ENCODE results near the gene ARL15.

ARL15 gene

DNA sequence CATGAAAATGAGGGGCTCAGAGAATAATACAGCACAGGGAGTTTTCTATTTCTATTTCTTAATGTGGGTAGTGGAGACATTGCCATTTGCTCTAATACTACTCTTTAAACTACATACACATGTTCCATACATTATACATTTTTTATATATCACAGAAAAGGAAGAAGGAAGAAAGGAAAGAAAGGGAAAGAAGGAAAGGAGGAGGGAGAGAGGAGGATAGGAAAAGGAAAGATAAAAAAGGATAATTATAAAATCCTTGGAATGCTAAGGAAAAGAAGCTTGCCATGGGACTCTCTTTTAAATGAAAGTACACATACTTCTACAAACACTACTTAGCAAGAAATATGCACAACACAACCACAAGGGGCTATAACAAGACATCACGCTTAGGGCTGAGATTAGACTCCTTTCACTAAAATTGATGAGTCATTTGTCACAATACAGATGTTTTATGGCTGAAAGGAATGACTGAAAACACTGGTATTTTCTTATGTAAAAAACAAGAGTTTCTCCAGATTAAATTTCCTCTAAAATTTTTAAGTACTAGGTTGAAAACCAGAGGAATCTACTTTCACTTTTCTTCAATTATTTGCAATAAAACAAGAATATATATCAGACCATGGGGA, 219.8 kb downstream of the ARL15 start:
- Histone ChIP-seq H2BK12ac (ENCODE audit: low read length) (no peak overlapping the region), H2BK15ac (ENCODE audit: low read length) (no peak overlapping the region), H3K4me1 (ENCODE audit: control insufficient read depth in 2 of 2, insufficient read depth in 1 of 2, low read depth in 1 of 2, low read length in 2 of 2) (peaks cover 2 to 4% of the 10 kb centered on the region in 2 donors), H3K27ac (replicated peaks; ENCODE audit: low read length) (no peak overlapping the region), H3K4me3 (ENCODE audit: low read length in 2 of 2) (no peak overlapping the region), H4K91ac (ENCODE audit: low read depth, low read length, poor library complexity) (no peak overlapping the region), H3K4me2 (ENCODE audit: insufficient read depth, low read length, poor library complexity, severe bottlenecking) (no peak overlapping the region), H2AFZ (ENCODE audit: low read length) (no peak overlapping the region), H2BK120ac (ENCODE audit: low read depth, low read length) (no peak overlapping the region), H3K4ac (ENCODE audit: low read length) (no peak overlapping the region), H3K9me3 (replicated peaks in 1 of 2; ENCODE audit: control insufficient read depth in 2 of 2, insufficient read depth in 1 of 2, low read depth in 1 of 2, low read length in 2 of 2) (no peaks in the 10 kb centered on the region), H2AK5ac (ENCODE audit: low read depth, low read length) (no peak overlapping the region), H2BK5ac (ENCODE audit: low read length) (no peak overlapping the region), H3K36me3 (replicated peaks in 1 of 2; ENCODE audit: control insufficient read depth in 2 of 2, insufficient read depth in 2 of 2, low read length in 2 of 2) (no peaks in the 10 kb centered on the region), H4K8ac (ENCODE audit: low read depth, low read length) (no peak overlapping the region), H3K23ac (ENCODE audit: low read depth, low read length, poor library complexity) (no peak overlapping the region), H3K27me3 (ENCODE audit: control insufficient read depth in 3 of 3, insufficient read depth in 3 of 3, low read depth in 1 of 3, low read length in 3 of 3) (no peaks in the 10 kb centered on the region), H3K9ac (ENCODE audit: low read depth, low read length, poor library complexity) (no peak overlapping the region), H3K79me1 (ENCODE audit: low read depth, low read length) (no peaks in the 10 kb centered on the region), H3K18ac (ENCODE audit: low read length) (no peak overlapping the region), H3K14ac (ENCODE audit: low read length) (no peak overlapping the region)
- no peak for DNase-seq (ENCODE audit: low spot score)
- no CpG with 5 or more reads among the region's 1 CpG for WGBS, 2 donors (ENCODE audit: extremely low coverage in 2 of 2, insufficient read length in 2 of 2, insufficient replicate concordance in 1 of 2)

DNA sequence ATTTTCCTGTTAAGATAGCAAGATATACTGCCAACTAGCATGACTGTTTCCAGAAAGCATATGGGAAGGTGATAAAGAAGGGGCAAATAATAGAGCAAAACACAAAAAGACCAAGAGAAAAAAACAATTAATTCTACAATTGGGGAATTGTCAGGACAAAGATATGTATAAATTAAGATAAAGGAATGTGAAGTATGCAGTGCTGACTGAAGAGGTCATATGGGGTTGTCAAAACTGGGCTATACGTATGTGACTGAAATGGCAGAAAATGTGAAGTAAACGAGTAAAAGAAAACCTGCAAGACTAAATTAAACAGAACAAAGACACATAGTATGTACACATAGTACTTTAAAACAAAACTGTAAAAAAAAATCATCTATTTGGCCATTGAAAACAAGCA, 222.3 kb downstream of the ARL15 start:
- DNase-seq (ENCODE audit: low spot score), result no peak
- Histone ChIP-seq H3K4me2 (ENCODE audit: insufficient read depth, low read length, poor library complexity, severe bottlenecking) (no peak overlapping the region), H3K4me1 (ENCODE audit: control insufficient read depth in 2 of 2, insufficient read depth in 1 of 2, low read depth in 1 of 2, low read length in 2 of 2) (peaks cover under 1 to 2% of the 10 kb centered on the region in 2 donors), H3K14ac (ENCODE audit: low read length) (no peak overlapping the region), H2BK15ac (ENCODE audit: low read length) (no peak overlapping the region), H3K27ac (replicated peaks; ENCODE audit: low read length) (no peak overlapping the region), H2BK12ac (ENCODE audit: low read length) (no peak overlapping the region), H4K91ac (ENCODE audit: low read depth, low read length, poor library complexity) (no peak overlapping the region), H3K36me3 (replicated peaks in 1 of 2; ENCODE audit: control insufficient read depth in 2 of 2, insufficient read depth in 2 of 2, low read length in 2 of 2) (no peaks in the 10 kb centered on the region), H3K4me3 (ENCODE audit: low read length in 2 of 2) (no peak overlapping the region), H3K18ac (ENCODE audit: low read length) (no peak overlapping the region), H3K23ac (ENCODE audit: low read depth, low read length, poor library complexity) (no peak overlapping the region), H3K9ac (ENCODE audit: low read depth, low read length, poor library complexity) (no peak overlapping the region), H4K8ac (ENCODE audit: low read depth, low read length) (no peak overlapping the region), H3K4ac (ENCODE audit: low read length) (no peak overlapping the region), H3K79me1 (ENCODE audit: low read depth, low read length) (no peaks in the 10 kb centered on the region), H2BK120ac (ENCODE audit: low read depth, low read length) (no peak overlapping the region), H2AK5ac (ENCODE audit: low read depth, low read length) (no peak overlapping the region), H3K27me3 (ENCODE audit: control insufficient read depth in 3 of 3, insufficient read depth in 3 of 3, low read depth in 1 of 3, low read length in 3 of 3) (no peaks in the 10 kb centered on the region), H2BK5ac (ENCODE audit: low read length) (no peak overlapping the region), H3K9me3 (replicated peaks in 1 of 2; ENCODE audit: control insufficient read depth in 2 of 2, insufficient read depth in 1 of 2, low read depth in 1 of 2, low read length in 2 of 2) (no peaks in the 10 kb centered on the region), H2AFZ (ENCODE audit: low read length) (no peak overlapping the region)
- no CpG with 5 or more reads among the region's 2 CpGs for WGBS, 2 donors (ENCODE audit: extremely low coverage in 2 of 2, insufficient read length in 2 of 2, insufficient replicate concordance in 1 of 2)

DNA sequence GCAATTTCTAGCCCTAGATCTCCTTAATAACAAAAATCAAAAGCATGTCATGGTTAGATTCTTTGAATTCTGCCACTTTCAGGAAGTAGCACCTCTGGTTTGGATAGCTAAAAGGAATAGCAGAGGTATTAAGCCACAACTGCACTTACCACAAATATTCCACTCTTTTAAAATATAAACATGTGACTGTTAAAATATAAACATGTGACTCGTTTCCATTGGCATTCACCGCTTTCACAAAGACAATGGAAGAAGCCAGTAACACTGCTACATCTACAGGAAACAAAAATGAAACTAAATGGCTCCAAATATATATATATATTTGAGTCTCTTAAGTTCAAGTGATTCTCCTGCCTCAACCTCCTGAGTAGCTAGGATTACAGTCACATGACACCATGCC, 222.9 kb downstream of the ARL15 start:
- H4K8ac ChIP-seq (ENCODE audit: low read depth, low read length), result no peak overlapping the region
- DNase-seq (ENCODE audit: low spot score), result no peak
- no peak overlapping the region for H3K9ac ChIP-seq (ENCODE audit: low read depth, low read length, poor library complexity)
- H3K23ac ChIP-seq (ENCODE audit: low read depth, low read length, poor library complexity), result no peak overlapping the region
- H4K91ac ChIP-seq (ENCODE audit: low read depth, low read length, poor library complexity), result no peak overlapping the region
- H3K4me1 ChIP-seq (ENCODE audit: control insufficient read depth in 2 of 2, insufficient read depth in 1 of 2, low read depth in 1 of 2, low read length in 2 of 2), result peaks cover 0 to 2% of the 10 kb centered on the region in 2 donors
- H2BK15ac ChIP-seq (ENCODE audit: low read length), result no peak overlapping the region
- H3K27me3 ChIP-seq (ENCODE audit: control insufficient read depth in 3 of 3, insufficient read depth in 3 of 3, low read depth in 1 of 3, low read length in 3 of 3), result no peaks in the 10 kb centered on the region
- no CpG with 5 or more reads among the region's 2 CpGs for WGBS, 2 donors (ENCODE audit: extremely low coverage in 2 of 2, insufficient read length in 2 of 2, insufficient replicate concordance in 1 of 2)
- H3K4me2 ChIP-seq (ENCODE audit: insufficient read depth, low read length, poor library complexity, severe bottlenecking), result no peak overlapping the region
- H2AFZ ChIP-seq (ENCODE audit: low read length), result no peak overlapping the region
- no peak overlapping the region for H3K4me3 ChIP-seq (ENCODE audit: low read length in 2 of 2)
- H2BK12ac ChIP-seq (ENCODE audit: low read length), result no peak overlapping the region
- no peak overlapping the region for H3K4ac ChIP-seq (ENCODE audit: low read length)
- H2BK5ac ChIP-seq (ENCODE audit: low read length), result no peak overlapping the region
- H3K36me3 ChIP-seq (replicated peaks in 1 of 2; ENCODE audit: control insufficient read depth in 2 of 2, insufficient read depth in 2 of 2, low read length in 2 of 2), result no peaks in the 10 kb centered on the region
- no peak overlapping the region for H3K27ac ChIP-seq (replicated peaks; ENCODE audit: low read length)
- H3K18ac ChIP-seq (ENCODE audit: low read length), result no peak overlapping the region
- H2AK5ac ChIP-seq (ENCODE audit: low read depth, low read length), result no peak overlapping the region
- H3K9me3 ChIP-seq (replicated peaks in 1 of 2; ENCODE audit: control insufficient read depth in 2 of 2, insufficient read depth in 1 of 2, low read depth in 1 of 2, low read length in 2 of 2), result no peaks in the 10 kb centered on the region
- no peaks in the 10 kb centered on the region for H3K79me1 ChIP-seq (ENCODE audit: low read depth, low read length)
- H2BK120ac ChIP-seq (ENCODE audit: low read depth, low read length), result no peak overlapping the region
- H3K14ac ChIP-seq (ENCODE audit: low read length), result no peak overlapping the region

DNA sequence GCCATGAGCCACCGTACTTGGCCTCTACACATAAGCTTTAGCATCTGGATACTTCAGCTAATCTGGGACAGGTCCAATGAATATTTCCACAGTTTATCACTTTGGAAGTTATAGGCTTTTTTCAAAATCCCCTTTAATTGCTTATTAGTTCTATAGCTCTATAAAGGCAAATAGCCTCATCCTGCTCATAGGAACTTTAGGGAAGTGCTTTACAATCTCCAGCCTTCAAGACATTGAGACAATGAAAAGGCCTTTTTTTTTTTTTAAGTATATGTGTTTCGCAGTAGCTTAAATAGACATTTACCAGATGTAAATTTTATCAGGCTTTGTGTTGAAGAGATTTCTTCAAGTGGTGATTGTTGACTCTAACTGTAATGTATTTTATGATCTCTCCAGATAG, 224.2 kb downstream of the ARL15 start:
- Histone ChIP-seq H3K4me3 (ENCODE audit: low read length in 2 of 2) (no peak overlapping the region), H3K79me1 (ENCODE audit: low read depth, low read length) (no peaks in the 10 kb centered on the region), H2BK12ac (ENCODE audit: low read length) (no peak overlapping the region), H3K36me3 (replicated peaks in 1 of 2; ENCODE audit: control insufficient read depth in 2 of 2, insufficient read depth in 2 of 2, low read length in 2 of 2) (no peaks in the 10 kb centered on the region), H3K27ac (replicated peaks; ENCODE audit: low read length) (no peak overlapping the region), H3K14ac (ENCODE audit: low read length) (no peak overlapping the region), H4K8ac (ENCODE audit: low read depth, low read length) (no peak overlapping the region), H3K23ac (ENCODE audit: low read depth, low read length, poor library complexity) (no peak overlapping the region), H3K4ac (ENCODE audit: low read length) (no peak overlapping the region), H2BK120ac (ENCODE audit: low read depth, low read length) (no peak overlapping the region), H2BK15ac (ENCODE audit: low read length) (no peak overlapping the region), H3K9me3 (replicated peaks in 1 of 2; ENCODE audit: control insufficient read depth in 2 of 2, insufficient read depth in 1 of 2, low read depth in 1 of 2, low read length in 2 of 2) (no peaks in the 10 kb centered on the region), H3K27me3 (ENCODE audit: control insufficient read depth in 3 of 3, insufficient read depth in 3 of 3, low read depth in 1 of 3, low read length in 3 of 3) (no peaks in the 10 kb centered on the region), H2BK5ac (ENCODE audit: low read length) (no peak overlapping the region), H4K91ac (ENCODE audit: low read depth, low read length, poor library complexity) (no peak overlapping the region), H3K9ac (ENCODE audit: low read depth, low read length, poor library complexity) (no peak overlapping the region), H2AK5ac (ENCODE audit: low read depth, low read length) (no peak overlapping the region), H2AFZ (ENCODE audit: low read length) (no peak overlapping the region), H3K4me1 (ENCODE audit: control insufficient read depth in 2 of 2, insufficient read depth in 1 of 2, low read depth in 1 of 2, low read length in 2 of 2) (no peaks in the 10 kb centered on the region), H3K4me2 (ENCODE audit: insufficient read depth, low read length, poor library complexity, severe bottlenecking) (no peak overlapping the region), H3K18ac (ENCODE audit: low read length) (no peak overlapping the region)
- no CpG with 5 or more reads among the region's 2 CpGs for WGBS, 2 donors (ENCODE audit: extremely low coverage in 2 of 2, insufficient read length in 2 of 2, insufficient replicate concordance in 1 of 2)
- DNase-seq (ENCODE audit: low spot score), result no peak

Data from neuronal stem cell (in vitro differentiated cells).